ENCODE measurements around the gene RDH8. TPM values are rescaled to one million over a fixed set of nuclear protein-coding genes. Genes with fewer than 3 reads are reported as not detected.

RDH8 gene
- total RNA-seq, 2 experiments from 2014 or later: not detected

DNA sequence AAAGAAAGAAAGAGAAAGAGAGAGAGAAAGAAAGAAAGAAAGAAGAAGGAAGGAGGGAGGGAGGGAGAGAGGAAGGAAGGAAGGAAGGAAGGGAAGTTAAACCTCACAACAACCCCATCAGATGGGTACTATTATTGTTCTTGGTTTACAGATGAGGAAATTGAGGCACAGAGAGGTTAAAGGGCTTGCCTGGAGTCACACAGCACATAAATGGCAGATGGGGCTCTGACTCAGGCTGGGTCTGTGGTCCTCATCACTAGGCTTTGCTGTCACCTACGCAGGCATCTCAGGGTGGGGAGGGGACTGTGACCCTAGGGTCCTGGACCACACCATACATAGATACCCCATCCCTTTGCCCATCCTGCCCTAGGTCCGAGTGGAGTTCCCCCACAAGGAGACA, 36.3 kb downstream of the RDH8 start:
- CTCF ChIA-PET: no interaction called here
- intact Hi-C loops (cut with micrococcal nuclease): no loop called here
- H3K4me3 Mint-ChIP-seq: no peak overlapping the region
- POLR2A ChIA-PET: no interaction called here
- H3K27me3 Mint-ChIP-seq: peaks cover 8% of the 10 kb centered on the region
- no peaks in the 10 kb centered on the region for H3K9me3 Mint-ChIP-seq
- H3K4me1 Mint-ChIP-seq (ENCODE audit: low read depth): no peaks in the 10 kb centered on the region
- H3K36me3 Mint-ChIP-seq: no peaks in the 10 kb centered on the region
- no peak overlapping the region for H3K27ac Mint-ChIP-seq
- DNase-seq: no peak

- DNase-seq: no peak
- Mint-ChIP-seq H3K27ac (no peak overlapping the region), H3K27me3 (peaks cover 2% of the 10 kb centered on the region), H3K36me3 (no peaks in the 10 kb centered on the region), H3K9me3 (no peaks in the 10 kb centered on the region), H3K4me3 (no peak overlapping the region), H3K4me1 (ENCODE audit: low read depth) (no peaks in the 10 kb centered on the region)
- ChIA-PET POLR2A (no interaction called here), CTCF (no interaction called here)
- intact Hi-C loops (cut with micrococcal nuclease): no loop called here
These were observed 39.5 kb downstream of the RDH8 start for GRCh38 chr19:10052602-10053360.

GRCh38 chr19:10061717-10062310, 48.5 kb downstream of the RDH8 start:
- POLR2A ChIA-PET: no interaction called here
- Mint-ChIP-seq H3K27ac (no peak overlapping the region), H3K9me3 (no peaks in the 10 kb centered on the region), H3K36me3 (no peaks in the 10 kb centered on the region), H3K4me3 (no peak overlapping the region), H3K4me1 (ENCODE audit: low read depth) (no peaks in the 10 kb centered on the region), H3K27me3 (peaks cover 9% of the 10 kb centered on the region)
- CTCF ChIA-PET: no interaction called here
- no peak for DNase-seq
- intact Hi-C loops (cut with micrococcal nuclease): no loop called here

DNA sequence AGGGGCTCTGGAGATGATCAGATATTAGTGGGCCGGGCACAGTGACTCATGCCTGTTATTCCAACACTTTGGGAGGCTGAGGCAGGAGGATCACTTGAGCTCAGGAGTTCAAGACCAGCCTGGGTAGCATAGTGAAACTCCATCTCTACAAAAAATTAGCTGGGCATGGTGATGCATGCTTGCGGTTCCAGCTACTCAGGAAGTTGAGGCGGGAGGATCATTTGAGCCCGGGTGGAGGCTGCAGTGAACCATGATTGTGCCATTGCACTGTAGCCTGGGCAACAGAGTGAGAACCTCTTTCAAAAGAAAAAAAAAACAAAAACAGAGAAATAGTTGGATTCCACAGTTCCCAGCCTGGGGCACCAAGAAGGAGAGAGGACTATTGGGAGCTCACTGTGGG, 54.9 kb downstream of the RDH8 start:
- no peak overlapping the region for H3K27ac Mint-ChIP-seq
- H3K27me3 Mint-ChIP-seq: no peaks in the 10 kb centered on the region
- H3K4me1 Mint-ChIP-seq (ENCODE audit: low read depth): peaks cover 8% of the 10 kb centered on the region
- H3K36me3 Mint-ChIP-seq: no peaks in the 10 kb centered on the region
- POLR2A ChIA-PET: no interaction called here
- intact Hi-C loops (cut with micrococcal nuclease): no loop called here
- H3K4me3 Mint-ChIP-seq: no peak overlapping the region
- H3K9me3 Mint-ChIP-seq: peaks cover 4% of the 10 kb centered on the region
- peak; percentile 39 for DNase-seq
- CTCF ChIA-PET: interaction anchor here (0.8 to 1.3 kb wide), 2 partner anchors 41 to 320 kb away, joined by 3 to 4 read pairs; no protein-coding TSS in a partner anchor

- no peak for DNase-seq
- no peak overlapping the region for H3K4me3 Mint-ChIP-seq
- peaks cover 8% of the 10 kb centered on the region for H3K4me1 Mint-ChIP-seq (ENCODE audit: low read depth)
- intact Hi-C loops (cut with micrococcal nuclease): no loop called here
- H3K36me3 Mint-ChIP-seq: no peaks in the 10 kb centered on the region
- H3K27ac Mint-ChIP-seq: no peak overlapping the region
- no peaks in the 10 kb centered on the region for H3K27me3 Mint-ChIP-seq
- CTCF ChIA-PET: interaction anchor here (1.3 kb wide), 1 partner anchor 42 kb away, joined by 4 read pairs; no protein-coding TSS in a partner anchor
- POLR2A ChIA-PET: no interaction called here
- peaks cover 8% of the 10 kb centered on the region for H3K9me3 Mint-ChIP-seq
These were observed 55.8 kb downstream of the RDH8 start for GRCh38 chr19:10069046-10069445.

- ChIA-PET POLR2A (no interaction called here), CTCF (no interaction called here)
- DNase-seq: no peak
- Mint-ChIP-seq H3K9me3 (peaks cover 13% of the 10 kb centered on the region), H3K27ac (no peak overlapping the region), H3K4me3 (no peak overlapping the region), H3K27me3 (no peaks in the 10 kb centered on the region), H3K4me1 (ENCODE audit: low read depth) (peaks cover 8% of the 10 kb centered on the region), H3K36me3 (no peaks in the 10 kb centered on the region)
- intact Hi-C loops (cut with micrococcal nuclease): no loop called here
These were observed 57.6 kb downstream of the RDH8 start for GRCh38 chr19:10070730-10071446.

Small RNA genes lying within 50 kb of the gene (microRNA-seq; reads per million reads assigned to microRNA genes)
- gene MIR5589 (ENCODE audit: borderline microRNAs expressed, borderline number of aligned reads, borderline replicate concordance): not detected

Other genes starting within 250 kb of the RDH8 start
- 1 to 10 TPM; 3.9 to 4.9 TPM for gene ZNF846, start 244.7 kb upstream of the RDH8 start, total RNA-seq
- 10 to 100 TPM; 20.7 to 22.0 TPM for gene FBXL12, start 194.4 kb upstream of the RDH8 start, total RNA-seq
- 100 to 1,000 TPM; 334 to 346 TPM for gene UBL5, start 185.6 kb upstream of the RDH8 start, total RNA-seq
- 10 to 100 TPM; 85.4 to 86.1 TPM for gene PIN1, start 178.2 kb upstream of the RDH8 start, total RNA-seq
- gene OLFM2, start 77.0 kb upstream of the RDH8 start, total RNA-seq: under 1 TPM; 0.58 to 0.59 TPM
- gene COL5A3, start 3.0 kb upstream of the RDH8 start, total RNA-seq: 1 to 10 TPM; 2.8 to 2.9 TPM
- gene SHFL, start 72.8 kb downstream of the RDH8 start, total RNA-seq: 10 to 100 TPM; 53.5 to 62.9 TPM
- 10 to 100 TPM; 11.8 to 12.4 TPM for gene ANGPTL6, start 89.2 kb downstream of the RDH8 start, total RNA-seq
- 100 to 1,000 TPM in 1 of 2 experiments, 10 to 100 TPM in 1; 99.2 to 107 TPM for gene PPAN, start 92.9 kb downstream of the RDH8 start, total RNA-seq
- gene P2RY11, start 98.2 kb downstream of the RDH8 start, total RNA-seq: 10 to 100 TPM; 28.4 to 29.6 TPM
- 100 to 1,000 TPM; 218 to 245 TPM for gene EIF3G, start 106.4 kb downstream of the RDH8 start, total RNA-seq
- 100 to 1,000 TPM; 356 to 357 TPM for gene DNMT1, start 181.5 kb downstream of the RDH8 start, total RNA-seq
- 1 to 10 TPM; 9.4 to 9.8 TPM for gene S1PR2, start 217.8 kb downstream of the RDH8 start, total RNA-seq
- gene MRPL4, start 238.7 kb downstream of the RDH8 start, total RNA-seq: 100 to 1,000 TPM; 106 to 115 TPM